GM12878 (cell line): ENCODE results near the gene TM9SF4. TPM values are rescaled to one million over a fixed set of nuclear protein-coding genes. Genes with fewer than 3 reads are reported as not detected.

Experiments
- CHD1 ChIP-seq: IDR thresholded peaks from 2 replicates; pipeline ENCODE4 v1.6.1; 2012; ENCODE audit warnings: low read depth, low read length, improper control_type of control experiment
- FOS ChIP-seq: IDR thresholded peaks from 3 replicates; pipeline ENCODE4 v1.6.1; 2011; ENCODE audit warnings: borderline replicate concordance; ENCODE audit not compliant: insufficient read length; ENCODE audit errors: extremely low read depth
- HDGF ChIP-seq: fragments of 450-650 bp; IDR thresholded peaks from 2 replicates; pipeline ENCODE4 v1.6.1; 2016; ENCODE audit warnings: antibody characterized with exemption
- KLF5 ChIP-seq: fragments of 450-650 bp; IDR thresholded peaks from 2 replicates; pipeline ENCODE4 v1.6.1; 2014; ENCODE audit warnings: mild to moderate bottlenecking; ENCODE audit not compliant: partially characterized antibody
- MTA3 ChIP-seq: IDR thresholded peaks from 2 replicates; pipeline ENCODE4 v1.6.1; 2012; ENCODE audit warnings: low read length, inconsistent platforms, borderline replicate concordance
- TCF12 ChIP-seq: IDR thresholded peaks from 2 replicates; pipeline ENCODE4 v1.6.1; 2011; ENCODE audit warnings: low read depth, mild to moderate bottlenecking, low read length
- polyA plus RNA-seq, 11 experiments: library from polyadenylated mRNA; depleted of rRNA in 4 of 11; unstranded in 6 of 11; stranded (reverse) in 5 of 11; fragments of >200 nt; fragmentation: Nextera tagmentation in 4 of 11; fragmentation: Illumina TruSeq in 1 of 11; extraction: Ambion mirVana in 4 of 11; extraction: Trizol in 1 of 11; gene quantifications; 1 replicate in 1 of 11; 2 replicates in 10 of 11; pipeline versions ENCODE4 v1.2.1 to v1.2.3, GENCODE V29; 2011 to 2016; ENCODE audit warnings: inconsistent platforms in 2 of 11, missing spikeins in 2 of 11, low read depth in 1 of 11
- total RNA-seq, 4 experiments: library from RNA; depleted of rRNA in 3 of 4; stranded (reverse); fragments of >200 nt in 3 of 4; fragmentation: Illumina TruSeq in 1 of 4; extraction: Trizol in 1 of 4; gene quantifications; 2 replicates each; pipeline versions ENCODE4 v1.2.1 to v1.2.3, GENCODE V29; 2013 to 2021
- TF ChIP-seq, protein P1 (sequence below): fragments of 450-650 bp; IDR thresholded peaks from 2 replicates; pipeline ENCODE4 v1.6.1; 2016; ENCODE audit warnings: mild to moderate bottlenecking, moderate library complexity, borderline replicate concordance
- TF ChIP-seq, protein P2 (sequence below), 3 experiments: IDR thresholded peaks in 2 of 3; conservative IDR thresholded peaks in 1 of 3; 2 replicates each; pipeline ENCODE4 v1.5.1; 2011; ENCODE audit warnings: low read depth in 3 of 3, low read length in 3 of 3, mild to moderate bottlenecking in 3 of 3, control low read depth in 2 of 3, moderate library complexity in 2 of 3, inconsistent platforms in 1 of 3, mixed read lengths in 1 of 3; ENCODE audit not compliant: control insufficient read depth in 2 of 3, insufficient read depth in 1 of 3; ENCODE audit errors: extremely low read depth in 1 of 3

Gene TM9SF4
- total and polyA plus RNA-seq, 10 of the 15 experiments (the other 5 are each of a cell fraction or from before 2014, with no cell fraction given) = 8.5 to 47.8 (median 24.3) TPM

DNA sequence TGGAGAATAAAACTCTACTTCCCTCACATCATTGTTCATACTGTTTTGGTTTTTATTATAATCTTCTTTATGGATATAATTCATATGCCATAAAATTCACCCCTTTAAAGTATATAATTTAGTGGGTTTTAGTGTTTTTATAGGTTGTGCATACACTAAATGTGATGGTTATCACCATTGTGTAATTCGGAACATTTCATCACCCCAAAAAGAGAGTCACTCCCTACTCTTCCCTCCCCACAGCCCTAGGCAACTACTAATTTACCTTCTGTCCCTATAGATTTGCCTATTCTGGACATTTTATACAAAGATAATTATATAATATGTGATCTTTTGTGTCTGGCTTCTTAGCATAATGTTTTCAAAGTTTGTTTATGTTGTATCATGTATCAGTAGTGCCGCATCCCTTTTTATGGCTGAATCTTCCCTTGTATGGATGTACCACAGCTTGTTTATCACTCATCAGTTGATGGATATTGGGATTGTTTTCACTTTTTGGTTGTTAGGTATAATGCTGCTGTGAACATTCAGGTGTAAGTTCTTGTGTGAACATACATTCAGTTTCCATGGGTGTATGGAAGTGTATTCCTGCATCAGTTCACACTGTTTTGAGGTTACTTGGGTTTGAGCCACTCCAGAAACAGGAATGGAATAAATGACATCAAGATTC, 4.2 kb downstream of the TM9SF4 start (continued):
- no peak for TF ChIP-seq KLF5
- TF ChIP-seq HDGF = no peak
- TF ChIP-seq, protein P1, sequence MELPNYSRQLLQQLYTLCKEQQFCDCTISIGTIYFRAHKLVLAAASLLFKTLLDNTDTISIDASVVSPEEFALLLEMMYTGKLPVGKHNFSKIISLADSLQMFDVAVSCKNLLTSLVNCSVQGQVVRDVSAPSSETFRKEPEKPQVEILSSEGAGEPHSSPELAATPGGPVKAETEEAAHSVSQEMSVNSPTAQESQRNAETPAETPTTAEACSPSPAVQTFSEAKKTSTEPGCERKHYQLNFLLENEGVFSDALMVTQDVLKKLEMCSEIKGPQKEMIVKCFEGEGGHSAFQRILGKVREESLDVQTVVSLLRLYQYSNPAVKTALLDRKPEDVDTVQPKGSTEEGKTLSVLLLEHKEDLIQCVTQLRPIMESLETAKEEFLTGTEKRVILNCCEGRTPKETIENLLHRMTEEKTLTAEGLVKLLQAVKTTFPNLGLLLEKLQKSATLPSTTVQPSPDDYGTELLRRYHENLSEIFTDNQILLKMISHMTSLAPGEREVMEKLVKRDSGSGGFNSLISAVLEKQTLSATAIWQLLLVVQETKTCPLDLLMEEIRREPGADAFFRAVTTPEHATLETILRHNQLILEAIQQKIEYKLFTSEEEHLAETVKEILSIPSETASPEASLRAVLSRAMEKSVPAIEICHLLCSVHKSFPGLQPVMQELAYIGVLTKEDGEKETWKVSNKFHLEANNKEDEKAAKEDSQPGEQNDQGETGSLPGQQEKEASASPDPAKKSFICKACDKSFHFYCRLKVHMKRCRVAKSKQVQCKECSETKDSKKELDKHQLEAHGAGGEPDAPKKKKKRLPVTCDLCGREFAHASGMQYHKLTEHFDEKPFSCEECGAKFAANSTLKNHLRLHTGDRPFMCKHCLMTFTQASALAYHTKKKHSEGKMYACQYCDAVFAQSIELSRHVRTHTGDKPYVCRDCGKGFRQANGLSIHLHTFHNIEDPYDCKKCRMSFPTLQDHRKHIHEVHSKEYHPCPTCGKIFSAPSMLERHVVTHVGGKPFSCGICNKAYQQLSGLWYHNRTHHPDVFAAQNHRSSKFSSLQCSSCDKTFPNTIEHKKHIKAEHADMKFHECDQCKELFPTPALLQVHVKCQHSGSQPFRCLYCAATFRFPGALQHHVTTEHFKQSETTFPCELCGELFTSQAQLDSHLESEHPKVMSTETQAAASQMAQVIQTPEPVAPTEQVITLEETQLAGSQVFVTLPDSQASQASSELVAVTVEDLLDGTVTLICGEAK = no peak
- no peak for TF ChIP-seq FOS
- no peak for TF ChIP-seq MTA3
- TF ChIP-seq, protein P2, sequence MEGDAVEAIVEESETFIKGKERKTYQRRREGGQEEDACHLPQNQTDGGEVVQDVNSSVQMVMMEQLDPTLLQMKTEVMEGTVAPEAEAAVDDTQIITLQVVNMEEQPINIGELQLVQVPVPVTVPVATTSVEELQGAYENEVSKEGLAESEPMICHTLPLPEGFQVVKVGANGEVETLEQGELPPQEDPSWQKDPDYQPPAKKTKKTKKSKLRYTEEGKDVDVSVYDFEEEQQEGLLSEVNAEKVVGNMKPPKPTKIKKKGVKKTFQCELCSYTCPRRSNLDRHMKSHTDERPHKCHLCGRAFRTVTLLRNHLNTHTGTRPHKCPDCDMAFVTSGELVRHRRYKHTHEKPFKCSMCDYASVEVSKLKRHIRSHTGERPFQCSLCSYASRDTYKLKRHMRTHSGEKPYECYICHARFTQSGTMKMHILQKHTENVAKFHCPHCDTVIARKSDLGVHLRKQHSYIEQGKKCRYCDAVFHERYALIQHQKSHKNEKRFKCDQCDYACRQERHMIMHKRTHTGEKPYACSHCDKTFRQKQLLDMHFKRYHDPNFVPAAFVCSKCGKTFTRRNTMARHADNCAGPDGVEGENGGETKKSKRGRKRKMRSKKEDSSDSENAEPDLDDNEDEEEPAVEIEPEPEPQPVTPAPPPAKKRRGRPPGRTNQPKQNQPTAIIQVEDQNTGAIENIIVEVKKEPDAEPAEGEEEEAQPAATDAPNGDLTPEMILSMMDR (IDR thresholded peaks at IDR 0.05 in 2 of 3, conservative IDR thresholded peaks at IDR 0.05 in 1 of 3; ENCODE audit: control insufficient read depth in 2 of 3, extremely low read depth in 1 of 3, insufficient read depth in 1 of 3, low read depth in 3 of 3, low read length in 3 of 3) = no peak
- TF ChIP-seq TCF12 = no peak
- no peak for TF ChIP-seq CHD1
